ENCODE measurements around the gene PTH2R.
"Not testable (repeated sequence)": the region's sequence is repeated elsewhere in the genome, so short reads cannot be mapped to it uniquely, and the experiment has no call there.

The PTH2R gene

DNA sequence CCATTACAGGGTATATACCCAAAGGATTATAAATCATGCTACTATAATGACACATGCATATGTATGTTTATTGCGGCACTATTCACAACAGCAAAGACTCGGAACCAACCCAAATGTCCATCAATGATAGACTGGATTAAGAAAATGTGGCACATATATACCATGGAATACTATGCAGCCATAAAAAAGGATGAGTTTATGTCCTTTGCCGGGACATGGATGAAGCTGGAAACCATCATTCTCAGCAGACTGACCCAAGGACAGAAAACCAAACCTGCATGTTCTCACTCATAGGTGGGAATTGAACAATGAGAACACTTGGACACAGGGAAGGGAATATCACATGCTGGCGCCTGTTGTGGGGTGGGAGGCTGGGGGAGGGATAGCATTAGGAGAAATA lies 9.8 kb upstream of the PTH2R start:
- DNase-seq = not testable (repeated sequence)

DNA sequence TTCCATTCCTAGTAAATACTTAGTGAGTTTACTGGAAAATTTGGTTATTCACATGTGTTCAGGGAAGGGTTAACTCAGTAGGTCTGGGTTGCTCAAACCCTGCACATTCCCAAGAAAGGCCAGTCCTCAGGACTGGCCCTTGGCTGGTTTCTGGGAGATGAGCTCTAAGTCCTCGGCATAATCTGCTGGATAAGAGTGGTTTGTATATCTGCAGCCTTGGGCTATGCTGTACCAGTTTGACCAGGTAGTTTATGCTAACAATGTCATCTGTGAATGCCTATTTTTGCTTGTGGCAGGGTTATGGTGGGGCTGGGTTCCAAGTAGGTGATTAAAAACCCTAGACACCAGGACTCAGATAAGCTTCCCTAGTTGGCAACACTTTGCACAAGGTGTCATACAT lies 7.4 kb upstream of the PTH2R start:
- DNase-seq = no peak

DNA sequence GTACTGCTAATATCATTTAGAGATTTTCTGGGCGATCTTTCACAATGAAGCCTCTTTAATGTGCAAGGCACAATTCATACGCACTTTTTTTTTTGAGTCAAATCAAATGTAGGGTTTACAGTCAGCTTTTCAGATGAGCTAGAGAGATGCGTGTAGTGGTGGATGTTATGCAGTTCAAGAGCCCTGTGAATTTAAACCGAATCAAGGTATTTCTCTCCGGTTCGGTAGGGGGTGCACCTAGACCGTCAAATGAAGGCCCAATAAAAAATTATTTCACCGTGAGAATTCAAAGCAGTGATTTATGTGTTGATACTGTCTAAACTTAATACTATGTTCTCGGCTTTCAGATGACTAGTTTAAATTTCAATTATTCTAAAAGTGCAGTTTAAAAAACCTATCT lies 1.1 kb downstream of the PTH2R start:
- DNase-seq = peak; percentile 81

DNA sequence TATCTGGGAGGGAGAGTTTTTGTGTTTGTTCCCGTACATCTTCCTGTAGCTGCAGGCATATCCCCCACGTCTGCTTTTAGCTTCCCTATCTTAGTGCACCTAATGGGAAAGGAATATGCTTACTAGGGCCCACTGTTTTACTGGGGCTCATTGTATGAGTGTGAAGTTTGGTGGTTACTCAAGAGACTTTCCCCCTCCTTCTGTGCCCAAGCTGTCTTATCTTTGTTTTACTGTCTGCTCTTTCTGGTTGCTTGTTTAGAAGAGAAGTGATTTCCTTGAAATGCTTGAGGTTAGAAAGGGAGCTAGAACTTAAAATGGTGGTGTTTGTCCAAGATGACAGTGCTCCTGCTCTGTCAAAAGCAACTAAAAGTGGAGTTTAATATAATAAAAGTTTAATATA lies 7.3 kb downstream of the PTH2R start:
- DNase-seq = no peak

DNA sequence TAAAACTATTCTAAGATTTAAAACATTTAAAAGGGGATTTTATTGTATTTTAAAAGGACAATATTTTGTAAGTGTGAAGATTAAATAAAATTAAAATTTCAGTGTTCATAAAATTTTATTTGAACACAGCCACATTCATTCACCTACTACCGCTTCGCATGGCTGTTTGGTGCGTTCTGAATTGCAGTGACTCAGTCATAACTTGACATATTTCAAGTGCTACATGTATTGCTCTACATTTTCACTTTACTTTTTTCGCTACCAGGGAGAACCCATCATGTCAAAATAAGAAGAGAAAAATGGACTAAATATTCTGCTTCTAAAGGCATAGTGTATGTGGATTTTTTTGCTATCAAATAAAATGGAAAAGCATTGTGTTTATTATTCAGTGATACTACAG lies 8.7 kb downstream of the PTH2R start:
- no peak for DNase-seq

DNA sequence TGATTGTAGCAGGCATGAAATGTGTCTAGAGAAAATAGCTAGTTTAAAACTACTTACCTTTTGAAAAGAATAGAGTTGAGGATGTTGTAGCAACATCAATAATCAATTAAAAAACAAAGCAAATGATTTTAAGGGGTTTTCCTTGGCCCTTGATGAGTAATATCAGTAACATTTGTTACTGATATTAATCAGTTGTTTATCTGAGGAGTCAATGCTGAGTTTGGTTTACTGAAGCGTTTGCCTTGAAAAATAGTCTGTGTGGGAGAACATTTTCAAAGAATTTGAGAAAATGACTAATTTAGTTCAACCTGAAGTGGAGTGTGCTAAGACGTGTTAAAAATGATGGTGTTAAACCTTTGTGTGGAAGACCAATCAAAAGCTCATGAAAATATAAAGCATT lies 9.3 kb downstream of the PTH2R start:
- DNase-seq = no peak

DNA sequence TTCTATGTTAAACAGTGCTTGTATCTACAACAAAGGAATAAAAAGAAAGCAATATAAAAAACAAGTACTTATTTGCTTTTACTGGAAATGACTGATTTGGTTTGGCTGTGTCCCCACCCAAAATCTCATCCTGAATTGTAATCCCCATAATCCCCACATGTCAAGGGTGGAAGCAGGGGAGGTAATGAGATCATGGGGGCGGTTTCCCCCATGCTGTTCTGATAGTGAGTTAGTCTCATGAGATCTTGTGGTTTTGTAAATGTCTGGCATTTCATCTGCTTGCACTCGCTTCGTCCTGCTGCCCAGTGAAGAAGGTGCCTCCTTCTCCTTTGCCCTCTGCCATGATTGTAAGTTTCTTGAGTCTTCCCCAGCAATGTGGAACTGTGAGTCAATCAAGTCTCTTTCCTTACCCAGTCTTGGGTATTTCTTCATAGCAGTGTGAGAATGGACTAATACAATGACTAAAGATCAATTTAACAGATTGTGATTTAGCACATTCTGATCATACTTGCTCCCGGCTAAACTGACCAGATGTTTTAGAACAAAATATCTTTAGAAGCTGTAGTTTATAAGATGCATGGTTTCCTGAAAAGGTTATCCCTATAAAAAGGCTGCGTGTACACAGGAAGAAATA lies 19.9 kb downstream of the PTH2R start:
- DNase-seq = no peak

DNA sequence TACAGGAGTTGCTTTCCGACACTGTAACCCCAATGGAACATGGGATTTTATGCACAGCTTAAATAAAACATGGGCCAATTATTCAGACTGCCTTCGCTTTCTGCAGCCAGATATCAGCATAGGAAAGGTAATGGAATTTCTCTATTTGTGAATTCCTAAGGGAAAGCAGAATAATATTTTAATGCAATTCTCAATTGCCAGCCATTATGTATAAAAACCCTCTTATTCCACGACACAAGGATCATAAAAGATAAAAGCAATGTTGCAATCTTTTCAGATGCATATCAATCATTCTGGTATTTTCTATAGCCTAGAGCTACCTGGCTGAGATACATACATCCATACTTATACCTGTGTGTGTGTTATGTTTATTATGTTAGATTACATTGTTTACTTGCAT lies 31.2 kb downstream of the PTH2R start:
- DNase-seq = no peak

DNA sequence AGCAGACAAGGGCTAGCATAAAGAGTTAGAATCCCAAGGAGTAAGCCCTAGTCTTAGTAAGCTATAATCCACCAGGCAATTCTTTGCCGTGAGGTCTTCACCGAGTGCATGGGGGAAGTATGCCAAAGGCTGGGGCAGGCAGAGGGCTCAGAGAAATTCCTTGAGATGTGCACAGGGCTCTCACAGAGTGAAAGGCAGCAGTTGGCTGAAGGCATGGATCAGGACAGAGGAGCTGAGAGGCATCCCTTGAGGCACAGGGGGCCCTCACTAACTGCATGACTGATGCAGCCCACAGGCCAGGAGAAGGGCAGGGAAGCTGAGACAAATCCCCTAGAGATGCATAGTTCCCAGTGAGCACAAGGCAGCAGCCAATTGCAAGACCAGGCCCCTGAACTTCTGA lies 34.1 kb downstream of the PTH2R start:
- no peak for DNase-seq

DNA sequence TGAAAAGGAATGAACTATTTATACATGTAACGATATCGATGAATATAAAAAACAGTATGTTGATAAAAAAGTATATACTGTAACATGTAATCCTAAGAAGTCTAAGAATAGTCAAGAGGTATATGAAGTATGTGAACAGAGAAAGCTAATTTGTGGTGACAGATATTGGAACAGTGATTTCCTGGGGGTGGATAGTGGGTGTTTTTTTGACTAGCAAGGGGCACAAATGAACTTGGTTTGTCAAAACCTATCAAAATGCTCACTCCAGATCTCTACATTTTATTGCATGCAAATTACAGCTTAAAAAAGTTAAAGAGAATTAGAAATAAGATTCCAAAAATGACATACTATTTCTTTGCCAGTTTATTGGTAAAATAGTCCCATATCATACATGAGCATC lies 35.4 kb downstream of the PTH2R start:
- DNase-seq = no peak

DNA sequence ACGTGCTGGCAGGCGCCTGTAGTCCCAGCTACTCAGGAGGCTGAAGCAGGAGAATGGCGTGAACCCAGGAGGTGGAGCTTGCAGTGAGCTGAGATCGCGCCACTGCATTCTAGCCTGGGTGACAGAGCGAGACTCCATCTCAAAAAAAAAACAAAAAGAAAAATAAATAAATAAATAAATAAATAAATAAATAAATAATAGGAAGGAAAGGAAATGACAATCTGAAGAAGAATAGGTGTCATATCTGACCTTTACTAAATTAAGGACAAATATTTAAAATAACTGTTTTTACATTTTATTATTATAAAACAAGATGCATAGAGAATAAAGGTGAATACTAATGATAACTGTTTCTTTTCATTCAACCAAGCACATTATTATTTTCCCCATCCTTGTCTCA lies 40.9 kb downstream of the PTH2R start:
- not testable (repeated sequence) for DNase-seq

DNA sequence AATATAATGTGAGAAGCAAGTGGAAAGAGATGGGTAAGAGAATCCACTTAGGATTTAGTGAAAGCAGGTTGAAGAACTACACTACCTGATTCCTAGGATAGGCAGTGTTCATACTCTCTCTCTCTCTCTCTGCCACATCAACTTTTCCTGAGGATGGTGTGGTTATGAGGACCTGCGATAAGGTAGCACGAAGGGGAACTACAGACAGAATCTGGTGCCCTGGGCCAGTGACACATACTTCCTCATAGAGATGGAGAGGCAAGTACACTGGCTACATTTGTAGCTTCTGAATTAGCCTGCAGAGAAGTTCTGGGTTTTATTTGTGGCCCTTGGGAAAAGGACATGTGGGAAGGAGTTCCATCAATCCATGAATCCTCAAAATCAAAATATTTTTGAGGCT lies 44.5 kb downstream of the PTH2R start:
- no peak for DNase-seq

DNA sequence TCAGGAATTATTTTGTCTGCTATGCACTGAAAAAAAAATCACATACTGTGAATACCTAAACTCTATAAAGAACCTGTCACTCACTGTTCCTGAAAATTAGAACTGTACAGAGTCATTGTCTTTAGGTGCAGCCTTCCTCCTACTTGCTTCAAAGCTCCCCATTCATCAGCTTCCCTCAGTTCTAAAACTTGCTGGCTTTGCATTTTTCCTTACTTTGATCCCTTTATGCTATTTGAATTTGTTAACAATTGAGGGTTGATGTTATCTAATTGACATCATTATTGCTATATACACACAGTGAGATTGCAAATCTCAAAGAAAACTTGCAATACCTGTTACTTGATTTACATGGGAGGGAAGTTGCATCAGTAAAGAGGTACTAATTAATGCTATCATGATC lies 48.3 kb downstream of the PTH2R start:
- DNase-seq = no peak

DNA sequence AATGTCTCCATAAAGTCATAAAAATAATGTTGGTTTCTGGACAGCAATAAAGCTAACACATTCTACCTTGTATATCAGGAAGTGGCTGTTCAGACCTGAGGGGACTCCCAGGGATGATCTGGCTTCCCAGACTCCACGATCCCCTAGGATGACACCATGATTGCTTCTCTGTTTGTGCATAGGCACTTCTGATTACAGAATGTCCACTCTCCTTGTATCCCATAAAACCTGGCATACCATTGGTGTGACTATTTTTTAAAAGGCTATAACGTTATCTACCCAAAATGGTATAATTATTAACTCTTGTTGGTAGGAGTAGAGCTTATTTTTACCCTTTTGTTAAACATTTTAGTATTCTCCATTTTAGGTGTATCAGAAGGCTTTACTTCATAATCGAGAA lies 57.1 kb downstream of the PTH2R start:
- no peak for DNase-seq

DNA sequence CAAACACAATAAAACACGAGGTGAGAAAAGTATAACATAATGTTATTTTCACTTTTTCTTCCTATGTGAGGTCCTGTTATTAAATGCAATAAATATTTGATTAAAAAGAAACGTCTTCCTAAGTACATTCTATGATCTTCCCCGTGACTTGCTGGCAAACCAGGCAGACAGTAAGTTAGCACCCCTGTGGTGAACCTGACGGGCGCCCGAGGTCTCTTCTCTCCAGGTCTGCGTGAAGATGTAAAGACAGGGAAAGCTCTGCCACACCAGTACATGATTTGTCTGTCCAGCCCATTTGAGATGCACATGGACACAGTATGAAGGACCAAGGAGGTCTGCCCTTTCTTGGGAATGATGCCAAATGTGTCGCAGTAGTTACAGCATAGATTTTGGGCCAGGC lies 57.6 kb downstream of the PTH2R start:
- no peak for DNase-seq

DNA sequence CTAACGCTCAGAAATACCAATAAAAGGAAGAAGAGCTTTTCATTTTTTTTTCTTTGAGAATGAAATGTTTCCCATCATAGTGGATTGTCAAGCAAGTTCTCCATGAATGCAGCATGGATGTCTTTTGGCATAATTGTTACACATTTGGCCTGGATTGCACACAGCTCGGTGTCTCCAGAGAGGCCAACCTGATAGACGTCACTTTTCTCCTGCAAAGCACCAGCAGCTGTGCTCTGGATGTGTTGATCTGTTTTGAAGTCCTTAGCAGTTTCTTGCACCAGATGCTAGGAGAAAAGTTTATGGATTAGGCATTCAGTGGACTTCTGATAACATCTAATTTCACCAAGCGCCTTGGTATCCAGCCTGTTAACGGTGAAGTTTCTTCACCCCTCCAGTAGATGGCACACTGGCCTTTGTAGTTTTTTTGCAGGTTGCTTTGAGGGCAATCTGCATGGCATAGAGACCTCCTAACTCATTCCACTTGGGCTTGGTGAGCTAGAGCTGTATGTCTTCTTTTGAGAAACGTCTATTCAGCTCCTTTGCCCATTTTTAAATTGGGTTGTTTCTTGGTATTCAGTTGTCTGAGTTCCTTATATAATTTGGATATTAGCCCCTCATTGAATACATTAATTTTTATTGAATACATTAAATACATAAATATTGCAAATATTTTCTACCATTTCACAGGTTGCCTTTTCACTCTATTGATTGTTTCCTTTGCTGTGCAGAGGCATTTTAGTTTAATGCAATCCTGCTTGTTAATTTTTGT lies 59.7 kb downstream of the PTH2R start:
- DNase-seq = peak; percentile 76

DNA sequence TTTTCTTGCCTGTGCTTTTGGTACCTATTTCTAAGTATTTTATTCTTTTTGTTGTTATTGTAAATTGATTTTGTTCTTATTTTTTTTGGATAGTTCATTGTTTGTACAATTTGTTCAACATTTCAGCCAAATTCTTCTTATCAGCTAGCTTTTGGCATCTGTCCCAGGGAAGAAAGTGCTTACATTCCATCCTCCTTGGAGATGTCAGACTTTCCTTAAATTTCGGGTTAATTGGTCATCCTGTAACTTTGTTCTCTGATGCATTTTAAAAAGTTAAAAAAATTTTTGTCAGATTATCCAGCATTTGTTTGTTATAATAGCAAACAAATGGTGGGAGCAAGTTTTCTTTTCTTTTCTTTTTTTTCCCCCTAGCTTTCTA lies 60.3 kb downstream of the PTH2R start:
- DNase-seq = no peak

DNA sequence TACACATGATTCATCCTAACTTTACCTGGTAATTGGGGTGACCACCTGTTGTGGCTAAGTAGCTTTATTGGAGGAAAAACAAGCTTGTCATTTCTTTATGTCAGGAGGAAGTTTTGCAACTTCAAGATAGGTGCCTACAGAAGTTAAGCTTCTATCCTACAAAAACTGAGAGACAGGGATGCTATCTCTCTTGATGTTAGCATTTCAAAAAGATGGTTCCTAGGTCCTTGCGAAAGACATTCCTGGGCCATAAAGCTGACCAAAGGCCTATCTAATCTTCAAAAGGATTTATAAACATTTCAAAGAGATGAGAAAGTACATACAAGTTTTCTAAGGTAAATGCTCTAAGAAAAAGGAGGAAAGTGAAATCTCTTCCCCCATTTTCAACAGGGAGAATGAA lies 61.0 kb downstream of the PTH2R start:
- no peak for DNase-seq

DNA sequence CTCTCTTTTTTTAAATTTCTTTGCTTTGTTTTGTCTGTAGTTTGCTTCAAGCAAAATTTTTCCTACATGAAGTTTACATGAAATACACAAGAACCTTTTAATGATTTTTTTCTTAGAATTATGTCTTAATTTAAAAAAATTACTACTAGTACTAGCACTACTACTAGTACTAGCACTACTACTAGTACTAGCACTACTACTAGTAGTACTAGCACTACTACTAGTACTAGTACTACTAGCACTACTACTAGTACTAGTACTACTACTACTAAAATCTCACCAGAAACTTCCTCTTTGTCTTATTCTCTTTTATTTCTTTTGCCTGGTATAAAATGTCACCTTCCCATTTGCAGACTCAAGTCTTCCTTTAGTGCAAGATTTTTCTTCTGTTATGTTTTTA lies 71.1 kb downstream of the PTH2R start:
- no peak for DNase-seq

DNA sequence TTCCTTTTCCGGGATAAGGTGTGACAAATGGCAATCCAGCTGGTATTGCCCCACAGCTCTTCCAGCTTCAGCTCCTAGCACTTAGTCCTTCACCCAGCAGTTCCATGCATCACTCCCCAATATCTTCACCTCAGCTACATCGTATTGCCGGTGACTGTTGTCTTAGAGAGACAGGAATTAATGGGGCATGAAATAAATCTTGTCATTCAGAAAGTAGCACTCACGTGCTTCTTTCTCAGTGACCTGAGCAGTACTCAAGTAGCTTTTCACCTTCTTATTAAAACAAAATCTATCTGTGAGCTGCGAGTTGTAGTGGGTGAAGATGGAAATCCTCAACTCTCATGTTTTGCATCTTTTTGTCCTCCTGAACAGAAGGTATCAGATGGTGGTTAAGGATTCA lies 72.8 kb downstream of the PTH2R start:
- DNase-seq = no peak

DNA sequence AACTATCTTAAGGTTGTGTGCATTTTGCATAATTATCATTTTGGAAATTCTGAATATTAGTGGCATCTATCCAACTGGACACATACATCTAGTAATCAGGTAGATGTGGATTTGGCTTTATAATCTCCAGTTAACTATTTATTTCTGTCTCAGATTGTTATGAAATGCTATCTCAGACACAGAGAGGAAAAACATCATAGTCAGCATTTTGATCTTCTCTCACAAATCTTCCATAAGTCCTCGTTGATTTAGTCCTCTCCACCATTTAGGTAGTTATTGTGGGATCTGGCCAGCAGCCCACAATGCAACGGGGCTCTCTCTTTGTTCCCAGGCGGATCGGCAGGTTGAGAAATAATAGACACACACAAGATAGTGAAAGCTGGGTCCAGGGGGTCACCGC lies 75.4 kb downstream of the PTH2R start:
- not testable (repeated sequence) for DNase-seq

DNA sequence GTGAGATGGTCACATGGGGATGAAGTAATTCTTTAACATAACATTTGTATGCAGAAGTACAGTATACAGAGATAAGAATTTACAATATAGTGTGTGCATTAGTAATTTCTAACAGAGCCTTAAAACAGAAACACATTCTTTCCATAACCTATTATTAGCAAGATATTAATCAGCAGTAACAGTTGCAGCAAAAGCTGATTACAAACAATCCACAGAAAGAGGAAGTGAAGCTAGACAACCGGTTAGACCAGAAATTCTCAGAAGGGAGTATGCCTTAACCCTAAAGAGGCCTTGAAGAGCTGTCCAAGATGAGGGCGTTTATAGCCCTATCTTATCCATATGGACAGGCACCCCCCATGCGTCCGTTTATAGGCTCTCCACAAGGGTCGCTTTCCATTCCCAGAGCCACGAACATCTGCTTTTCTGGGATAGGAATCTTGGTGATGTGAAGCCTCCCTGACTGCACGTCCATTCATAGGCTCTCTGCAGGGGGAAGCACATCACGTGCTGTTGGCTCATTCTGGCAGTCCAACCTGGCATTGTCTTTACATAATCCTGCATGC lies 75.9 kb downstream of the PTH2R start:
- DNase-seq = not testable (repeated sequence)

DNA sequence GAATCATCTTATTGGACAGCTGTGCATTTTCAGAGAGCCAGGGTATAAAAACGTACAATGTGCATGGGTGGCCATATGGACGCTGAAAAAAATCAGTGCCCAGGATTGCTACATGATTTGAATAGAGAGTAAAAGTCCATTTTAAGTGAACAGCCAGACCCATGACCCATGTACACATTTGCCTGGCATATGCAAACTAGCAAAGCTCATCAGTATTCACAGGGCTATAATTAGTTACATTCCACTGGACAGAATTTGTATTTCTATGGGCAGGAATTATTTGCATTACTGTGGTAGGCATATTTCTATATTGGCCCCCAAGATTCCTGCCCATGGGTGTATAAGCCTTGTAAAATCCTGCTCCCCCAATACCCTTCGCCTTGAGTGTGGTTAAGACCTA lies 78.8 kb downstream of the PTH2R start:
- DNase-seq = no peak

DNA sequence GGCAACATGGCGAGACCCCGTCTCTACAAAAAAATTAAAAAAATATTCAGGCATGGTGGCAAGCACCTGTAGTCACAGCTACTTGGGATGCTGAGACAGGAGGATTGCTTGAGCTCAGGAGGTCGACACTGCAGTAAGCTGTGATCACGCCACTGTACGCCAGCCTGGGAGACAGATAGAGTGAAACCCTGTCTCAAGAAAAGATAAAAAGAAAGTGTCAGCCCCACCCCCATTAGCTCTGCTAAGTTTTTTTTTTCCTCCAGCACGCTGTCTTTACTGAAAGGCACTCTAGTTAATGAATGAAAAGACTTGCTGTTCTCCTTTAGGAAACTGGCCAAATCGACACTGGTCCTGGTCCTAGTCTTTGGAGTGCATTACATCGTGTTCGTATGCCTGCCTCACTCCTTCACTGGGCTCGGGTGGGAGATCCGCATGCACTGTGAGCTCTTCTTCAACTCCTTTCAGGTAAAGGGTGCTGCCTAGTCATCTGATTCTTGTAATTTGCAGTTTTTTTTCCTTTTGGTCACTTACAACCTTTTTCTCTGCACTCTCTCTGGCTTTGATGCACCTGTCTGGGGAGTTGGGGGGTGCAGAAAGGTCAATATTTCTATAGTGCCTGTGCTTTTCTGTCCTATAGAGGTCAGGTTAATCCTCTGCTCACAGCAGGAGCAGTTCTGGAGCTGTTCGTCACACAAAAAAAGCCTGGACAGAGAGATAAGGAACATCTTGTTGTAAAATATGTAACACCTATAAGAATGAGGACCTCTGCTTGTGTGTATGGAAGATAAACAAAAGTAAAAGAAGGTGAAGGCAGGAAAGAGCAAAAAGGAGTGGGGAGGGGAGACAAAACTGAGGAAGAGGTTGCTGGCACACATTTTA lies 82.3 kb downstream of the PTH2R start:
- peak; percentile 50 for DNase-seq

All from NCI-H345 (cell line).